Calu3 (cell line): ENCODE results near the gene ASTN2. TPM values are rescaled to one million over a fixed set of nuclear protein-coding genes. Genes with fewer than 3 reads are reported as not detected.

Experiments
- BruUV-seq: library from RNA; stranded (reverse); fragments of 400-500 nt; replicated peaks from 2 replicates; lab custom pipeline; 2021; lab: Mats Ljungman, UMichigan
- CTCF ChIA-PET: fragments of 300-600 bp; sonication (Branson Sonifier 250); formaldehyde crosslinking; loops from one replicate; lab custom pipeline; 2022; ENCODE audit warnings: antibody characterized with exemption; lab: Charles Lee
- DNase-seq: peaks from one replicate; pipeline ENCODE4 v3.0.0; 2022
- H3K27ac Mint-ChIP-seq: one replicate; pipeline ENCODE4 v1.8.0; 2022; ENCODE audit warnings: mixed read lengths; ENCODE audit not compliant: unreplicated experiment
- H3K27me3 Mint-ChIP-seq: one replicate; pipeline ENCODE4 v1.8.0; 2022; ENCODE audit warnings: mixed read lengths; ENCODE audit not compliant: unreplicated experiment
- H3K36me3 Mint-ChIP-seq: one replicate; pipeline ENCODE4 v1.8.0; 2022; ENCODE audit warnings: mild to moderate bottlenecking, moderate library complexity, mixed read lengths; ENCODE audit not compliant: insufficient read depth, unreplicated experiment
- H3K4me1 Mint-ChIP-seq: one replicate; pipeline ENCODE4 v1.8.0; 2022; ENCODE audit warnings: mild to moderate bottlenecking, low read depth, mixed read lengths; ENCODE audit not compliant: unreplicated experiment
- H3K4me3 Mint-ChIP-seq: one replicate; pipeline ENCODE4 v1.8.0; 2022; ENCODE audit warnings: mild to moderate bottlenecking, low read depth, moderate library complexity, mixed read lengths; ENCODE audit not compliant: unreplicated experiment
- H3K9me3 Mint-ChIP-seq: one replicate; pipeline ENCODE4 v1.8.0; 2022; ENCODE audit warnings: low read depth, mixed read lengths; ENCODE audit not compliant: unreplicated experiment
- intact Hi-C: fragments of 100-400 bp; cut with micrococcal nuclease; formaldehyde crosslinking; loops from one replicate; pipeline ENCODE4 v1.10.0; 2022; ENCODE audit not compliant: unreplicated experiment
- total RNA-seq: library from RNA; stranded (reverse); gene quantifications from 2 replicates; pipeline ENCODE4 v1.2.3, GENCODE V29; 2022
- TF ChIP-seq, protein P1 (sequence below): fragments of 200-600 bp; IDR thresholded peaks from one replicate; pipeline ENCODE4 v1.8.0; 2022; ENCODE audit warnings: antibody characterized with exemption; ENCODE audit not compliant: unreplicated experiment

The ASTN2 gene
- total RNA-seq, 1 experiment from 2014 or later, result 1.7 TPM

GRCh38 chr9:117224695-117225094 lies 190.2 kb downstream of the ASTN2 start:
- H3K4me1 Mint-ChIP-seq, result no peaks in the 10 kb centered on the region
- H3K27me3 Mint-ChIP-seq, result no peaks in the 10 kb centered on the region
- peaks cover 5% of the 10 kb centered on the region for H3K9me3 Mint-ChIP-seq
- intact Hi-C loops, result no loop called here
- H3K4me3 Mint-ChIP-seq, result no peak overlapping the region
- BruUV-seq, result no TSS peak
- CTCF ChIA-PET, result no interaction called here
- no peak for DNase-seq
- no peak overlapping the region for H3K27ac Mint-ChIP-seq
- TF ChIP-seq, protein P1, sequence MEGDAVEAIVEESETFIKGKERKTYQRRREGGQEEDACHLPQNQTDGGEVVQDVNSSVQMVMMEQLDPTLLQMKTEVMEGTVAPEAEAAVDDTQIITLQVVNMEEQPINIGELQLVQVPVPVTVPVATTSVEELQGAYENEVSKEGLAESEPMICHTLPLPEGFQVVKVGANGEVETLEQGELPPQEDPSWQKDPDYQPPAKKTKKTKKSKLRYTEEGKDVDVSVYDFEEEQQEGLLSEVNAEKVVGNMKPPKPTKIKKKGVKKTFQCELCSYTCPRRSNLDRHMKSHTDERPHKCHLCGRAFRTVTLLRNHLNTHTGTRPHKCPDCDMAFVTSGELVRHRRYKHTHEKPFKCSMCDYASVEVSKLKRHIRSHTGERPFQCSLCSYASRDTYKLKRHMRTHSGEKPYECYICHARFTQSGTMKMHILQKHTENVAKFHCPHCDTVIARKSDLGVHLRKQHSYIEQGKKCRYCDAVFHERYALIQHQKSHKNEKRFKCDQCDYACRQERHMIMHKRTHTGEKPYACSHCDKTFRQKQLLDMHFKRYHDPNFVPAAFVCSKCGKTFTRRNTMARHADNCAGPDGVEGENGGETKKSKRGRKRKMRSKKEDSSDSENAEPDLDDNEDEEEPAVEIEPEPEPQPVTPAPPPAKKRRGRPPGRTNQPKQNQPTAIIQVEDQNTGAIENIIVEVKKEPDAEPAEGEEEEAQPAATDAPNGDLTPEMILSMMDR, result no peak
- H3K36me3 Mint-ChIP-seq, result no peaks in the 10 kb centered on the region

DNA sequence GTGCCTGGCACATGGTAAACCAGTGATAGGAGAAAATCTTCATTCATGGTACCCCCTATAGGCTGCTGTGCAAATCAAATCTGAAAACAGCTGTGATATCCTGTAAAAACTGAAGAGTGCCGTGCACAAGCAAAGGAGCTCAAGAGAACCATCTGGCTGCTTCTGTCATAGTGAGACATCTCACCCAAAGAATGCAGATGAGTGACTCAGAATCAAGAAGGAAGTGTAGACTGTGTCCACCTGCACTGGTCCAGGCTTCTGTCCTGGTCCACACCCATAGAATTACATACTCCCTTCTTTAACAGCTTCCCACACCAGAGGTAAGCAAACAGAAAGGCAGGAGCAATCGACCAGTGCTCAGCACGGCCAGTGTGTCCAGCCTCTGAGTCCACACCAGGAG lies 195.9 kb downstream of the ASTN2 start:
- Mint-ChIP-seq H3K4me1 (no peaks in the 10 kb centered on the region), H3K9me3 (peaks cover 10% of the 10 kb centered on the region), H3K27me3 (no peaks in the 10 kb centered on the region), H3K36me3 (no peaks in the 10 kb centered on the region), H3K27ac (no peak overlapping the region), H3K4me3 (no peak overlapping the region)
- intact Hi-C loops, result no loop called here
- no TSS peak for BruUV-seq
- no peak for DNase-seq
- TF ChIP-seq, protein P1, result no peak
- CTCF ChIA-PET, result no interaction called here

GRCh38 chr9:117214416-117214815 lies 200.4 kb downstream of the ASTN2 start:
- Mint-ChIP-seq H3K36me3 (no peaks in the 10 kb centered on the region), H3K9me3 (peaks cover 17% of the 10 kb centered on the region), H3K4me1 (no peaks in the 10 kb centered on the region), H3K4me3 (no peak overlapping the region), H3K27ac (no peak overlapping the region), H3K27me3 (no peaks in the 10 kb centered on the region)
- TF ChIP-seq, protein P1, result no peak
- BruUV-seq, result no TSS peak
- CTCF ChIA-PET, result no interaction called here
- intact Hi-C loops, result no loop called here
- no peak for DNase-seq

- intact Hi-C loops, result no loop called here
- CTCF ChIA-PET, result no interaction called here
Observed at GRCh38 chr9:117211280-117211679, 203.6 kb downstream of the ASTN2 start.

More at GRCh38 chr9:117211280-117211679, 203.6 kb downstream of the ASTN2 start:
- no peaks in the 10 kb centered on the region for H3K36me3 Mint-ChIP-seq
- TF ChIP-seq, protein P1, result no peak
- H3K4me3 Mint-ChIP-seq, result no peak overlapping the region
- no peak for DNase-seq
- peaks cover 17% of the 10 kb centered on the region for H3K9me3 Mint-ChIP-seq
- H3K27ac Mint-ChIP-seq, result no peak overlapping the region
- BruUV-seq, result no TSS peak
- no peaks in the 10 kb centered on the region for H3K4me1 Mint-ChIP-seq
- H3K27me3 Mint-ChIP-seq, result no peaks in the 10 kb centered on the region
